Uterus (tissue), 2 donors: ENCODE results near the gene EMP3.

ENCODE experiments used
- POLR2A ChIP-seq, 2 donors: fragments of 450-650 bp; IDR thresholded peaks; one replicate each; pipeline ENCODE4 v1.6.1; 2016; ENCODE audit warnings: antibody characterized with exemption in 2 of 2, mild to moderate bottlenecking in 1 of 2, moderate library complexity in 1 of 2
- TF ChIP-seq, protein P1 (sequence below), 4 experiments: fragments of 200-600 bp in 2 of 4; fragments of 450-650 bp in 2 of 4; sonication (generic) in 2 of 4; IDR thresholded peaks; one replicate each; pipeline ENCODE4 v1.5.1; 2016 to 2019; ENCODE audit warnings: antibody characterized with exemption in 4 of 4, mild to moderate bottlenecking in 2 of 4, moderate library complexity in 1 of 4

DNA sequence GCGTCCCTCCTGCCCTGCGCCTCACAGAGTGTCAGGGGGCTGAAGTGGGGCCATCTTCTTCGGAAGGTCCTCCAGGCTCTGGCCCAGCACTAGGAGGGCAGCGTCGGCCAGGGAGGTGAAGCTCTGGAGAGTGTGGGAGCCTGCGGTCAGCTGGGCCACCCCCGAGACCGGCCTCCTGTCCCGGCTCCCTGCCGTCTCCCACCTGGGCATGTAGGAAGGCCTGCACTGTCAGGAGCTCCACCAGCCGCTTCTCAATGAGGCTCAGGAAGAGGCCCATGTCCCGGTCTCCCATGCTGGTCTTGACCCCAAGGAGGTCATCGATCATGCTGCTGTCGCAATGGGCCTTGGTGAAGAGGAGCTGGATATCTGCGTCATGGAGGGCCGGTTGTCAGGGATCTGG is 27.4 kb upstream of the EMP3 start:
- TF ChIP-seq, protein P1, sequence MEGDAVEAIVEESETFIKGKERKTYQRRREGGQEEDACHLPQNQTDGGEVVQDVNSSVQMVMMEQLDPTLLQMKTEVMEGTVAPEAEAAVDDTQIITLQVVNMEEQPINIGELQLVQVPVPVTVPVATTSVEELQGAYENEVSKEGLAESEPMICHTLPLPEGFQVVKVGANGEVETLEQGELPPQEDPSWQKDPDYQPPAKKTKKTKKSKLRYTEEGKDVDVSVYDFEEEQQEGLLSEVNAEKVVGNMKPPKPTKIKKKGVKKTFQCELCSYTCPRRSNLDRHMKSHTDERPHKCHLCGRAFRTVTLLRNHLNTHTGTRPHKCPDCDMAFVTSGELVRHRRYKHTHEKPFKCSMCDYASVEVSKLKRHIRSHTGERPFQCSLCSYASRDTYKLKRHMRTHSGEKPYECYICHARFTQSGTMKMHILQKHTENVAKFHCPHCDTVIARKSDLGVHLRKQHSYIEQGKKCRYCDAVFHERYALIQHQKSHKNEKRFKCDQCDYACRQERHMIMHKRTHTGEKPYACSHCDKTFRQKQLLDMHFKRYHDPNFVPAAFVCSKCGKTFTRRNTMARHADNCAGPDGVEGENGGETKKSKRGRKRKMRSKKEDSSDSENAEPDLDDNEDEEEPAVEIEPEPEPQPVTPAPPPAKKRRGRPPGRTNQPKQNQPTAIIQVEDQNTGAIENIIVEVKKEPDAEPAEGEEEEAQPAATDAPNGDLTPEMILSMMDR (IDR thresholded peaks at IDR 0.05): no peak
- no peak for TF ChIP-seq POLR2A (IDR thresholded peaks at IDR 0.05)
